ENCODE results near the gene DNAJC15.

The DNAJC15 gene

GRCh38 chr13:43086181-43086580 is 62.8 kb downstream of the DNAJC15 start:
- DNase-seq (ENCODE audit: low read depth, low spot score), result no peak
- peaks cover 12% of the 10 kb centered on the region for H3K9me3 ChIP-seq (ENCODE audit: insufficient read depth, low read length)
- H3K27me3 ChIP-seq (ENCODE audit: insufficient read depth, insufficient read length), result no peaks in the 10 kb centered on the region
- no peaks in the 10 kb centered on the region for H3K4me1 ChIP-seq (ENCODE audit: insufficient read depth, insufficient read length)
- H3K36me3 ChIP-seq (ENCODE audit: insufficient read depth, insufficient read length, low read length), result no peaks in the 10 kb centered on the region
- no peak overlapping the region for H3K4me3 ChIP-seq (ENCODE audit: insufficient read length, low read depth)
- TF ChIP-seq ZNF274 (IDR thresholded peaks at IDR 0.05; ENCODE audit: low read depth, low read length), result no peak
- no peak for TF ChIP-seq YY1 (IDR thresholded peaks at IDR 0.05; ENCODE audit: insufficient read depth, insufficient read length)
- TF ChIP-seq SUZ12 (IDR thresholded peaks at IDR 0.05; ENCODE audit: extremely low read depth, insufficient read depth, insufficient read length), result no peak
- no peak overlapping the region for H3K9ac ChIP-seq (ENCODE audit: insufficient read length, low read depth)

DNA sequence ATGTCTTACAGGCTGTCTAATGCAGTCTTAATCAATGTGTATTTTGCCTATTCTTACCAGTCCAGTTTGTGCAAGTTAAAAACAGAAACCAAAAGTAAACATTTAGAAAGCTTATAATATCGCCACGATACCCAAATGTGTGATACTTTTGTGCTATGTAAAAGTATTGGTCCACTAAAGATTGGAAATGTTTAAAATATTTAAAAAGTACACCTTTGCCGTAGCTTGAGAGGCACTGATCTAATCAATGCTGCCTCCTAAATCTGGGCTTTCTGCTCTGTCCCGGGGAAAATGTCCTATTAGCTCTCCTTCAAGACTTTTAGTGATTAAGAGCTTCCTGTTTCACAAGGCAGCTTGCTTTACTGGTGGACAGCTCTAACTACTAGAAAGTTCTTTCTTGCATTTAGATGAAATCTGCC is 64.7 kb downstream of the DNAJC15 start:
- Histone ChIP-seq H3K9ac (ENCODE audit: insufficient read length, low read depth) (no peak overlapping the region), H3K9me3 (ENCODE audit: insufficient read depth, low read length) (peaks cover 12% of the 10 kb centered on the region), H3K4me3 (ENCODE audit: insufficient read length, low read depth) (no peak overlapping the region), H3K27me3 (ENCODE audit: insufficient read depth, insufficient read length) (no peaks in the 10 kb centered on the region), H3K36me3 (ENCODE audit: insufficient read depth, insufficient read length, low read length) (no peaks in the 10 kb centered on the region), H3K4me1 (ENCODE audit: insufficient read depth, insufficient read length) (no peaks in the 10 kb centered on the region)
- no peak for TF ChIP-seq ZNF274 (IDR thresholded peaks at IDR 0.05; ENCODE audit: low read depth, low read length)
- TF ChIP-seq SUZ12 (IDR thresholded peaks at IDR 0.05; ENCODE audit: extremely low read depth, insufficient read depth, insufficient read length), result no peak
- no peak for TF ChIP-seq YY1 (IDR thresholded peaks at IDR 0.05; ENCODE audit: insufficient read depth, insufficient read length)
- no peak for DNase-seq (ENCODE audit: low read depth, low spot score)

GRCh38 chr13:43089912-43090498 is 66.6 kb downstream of the DNAJC15 start:
- no peaks in the 10 kb centered on the region for H3K36me3 ChIP-seq (ENCODE audit: insufficient read depth, insufficient read length, low read length)
- H3K9me3 ChIP-seq (ENCODE audit: insufficient read depth, low read length), result peaks cover 12% of the 10 kb centered on the region
- no peak for TF ChIP-seq YY1 (IDR thresholded peaks at IDR 0.05; ENCODE audit: insufficient read depth, insufficient read length)
- TF ChIP-seq SUZ12 (IDR thresholded peaks at IDR 0.05; ENCODE audit: extremely low read depth, insufficient read depth, insufficient read length), result no peak
- TF ChIP-seq ZNF274 (IDR thresholded peaks at IDR 0.05; ENCODE audit: low read depth, low read length), result no peak
- H3K9ac ChIP-seq (ENCODE audit: insufficient read length, low read depth), result no peak overlapping the region
- no peaks in the 10 kb centered on the region for H3K4me1 ChIP-seq (ENCODE audit: insufficient read depth, insufficient read length)
- H3K27me3 ChIP-seq (ENCODE audit: insufficient read depth, insufficient read length), result no peaks in the 10 kb centered on the region
- H3K4me3 ChIP-seq (ENCODE audit: insufficient read length, low read depth), result no peak overlapping the region
- no peak for DNase-seq (ENCODE audit: low read depth, low spot score)

DNA sequence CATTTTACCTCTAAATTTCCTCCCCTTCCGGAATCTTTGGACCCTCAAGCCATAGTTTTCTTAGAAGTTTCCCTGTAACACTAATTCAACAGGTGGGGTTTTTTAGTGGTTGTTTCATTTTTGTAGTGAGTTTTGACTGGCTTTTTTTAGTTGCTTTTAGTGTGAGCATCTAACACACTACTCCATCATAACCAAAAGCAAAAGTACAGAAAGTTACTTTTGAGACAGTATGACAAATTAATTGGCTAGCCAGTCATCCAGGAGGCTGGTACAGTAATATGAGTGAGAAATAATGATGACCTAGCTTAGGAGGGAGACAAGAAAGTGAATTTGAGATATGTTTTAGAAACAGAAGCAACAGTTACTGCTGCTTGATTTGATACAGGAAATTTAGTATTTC is 71.5 kb downstream of the DNAJC15 start:
- Histone ChIP-seq H3K9me3 (ENCODE audit: insufficient read depth, low read length) (peaks cover 5% of the 10 kb centered on the region), H3K36me3 (ENCODE audit: insufficient read depth, insufficient read length, low read length) (no peaks in the 10 kb centered on the region), H3K4me1 (ENCODE audit: insufficient read depth, insufficient read length) (no peaks in the 10 kb centered on the region), H3K27me3 (ENCODE audit: insufficient read depth, insufficient read length) (no peaks in the 10 kb centered on the region), H3K9ac (ENCODE audit: insufficient read length, low read depth) (no peak overlapping the region), H3K4me3 (ENCODE audit: insufficient read length, low read depth) (no peak overlapping the region)
- DNase-seq (ENCODE audit: low read depth, low spot score), result no peak
- TF ChIP-seq YY1 (IDR thresholded peaks at IDR 0.05; ENCODE audit: insufficient read depth, insufficient read length) (no peak), ZNF274 (IDR thresholded peaks at IDR 0.05; ENCODE audit: low read depth, low read length) (no peak), SUZ12 (IDR thresholded peaks at IDR 0.05; ENCODE audit: extremely low read depth, insufficient read depth, insufficient read length) (no peak)

GRCh38 chr13:43095771-43096719 is 72.7 kb downstream of the DNAJC15 start:
- Histone ChIP-seq H3K9ac (ENCODE audit: insufficient read length, low read depth) (no peak overlapping the region), H3K4me3 (ENCODE audit: insufficient read length, low read depth) (no peak overlapping the region), H3K36me3 (ENCODE audit: insufficient read depth, insufficient read length, low read length) (no peaks in the 10 kb centered on the region), H3K9me3 (ENCODE audit: insufficient read depth, low read length) (no peaks in the 10 kb centered on the region), H3K4me1 (ENCODE audit: insufficient read depth, insufficient read length) (no peaks in the 10 kb centered on the region), H3K27me3 (ENCODE audit: insufficient read depth, insufficient read length) (no peaks in the 10 kb centered on the region)
- DNase-seq (ENCODE audit: low read depth, low spot score), result no peak
- TF ChIP-seq YY1 (IDR thresholded peaks at IDR 0.05; ENCODE audit: insufficient read depth, insufficient read length), result no peak
- TF ChIP-seq ZNF274 (IDR thresholded peaks at IDR 0.05; ENCODE audit: low read depth, low read length), result no peak
- no peak for TF ChIP-seq SUZ12 (IDR thresholded peaks at IDR 0.05; ENCODE audit: extremely low read depth, insufficient read depth, insufficient read length)

GRCh38 chr13:43100667-43101066 is 77.3 kb downstream of the DNAJC15 start:
- Histone ChIP-seq H3K9ac (ENCODE audit: insufficient read length, low read depth) (no peak overlapping the region), H3K4me1 (ENCODE audit: insufficient read depth, insufficient read length) (no peaks in the 10 kb centered on the region), H3K36me3 (ENCODE audit: insufficient read depth, insufficient read length, low read length) (no peaks in the 10 kb centered on the region), H3K9me3 (ENCODE audit: insufficient read depth, low read length) (no peaks in the 10 kb centered on the region), H3K27me3 (ENCODE audit: insufficient read depth, insufficient read length) (no peaks in the 10 kb centered on the region), H3K4me3 (ENCODE audit: insufficient read length, low read depth) (no peak overlapping the region)
- no peak for DNase-seq (ENCODE audit: low read depth, low spot score)
- TF ChIP-seq ZNF274 (IDR thresholded peaks at IDR 0.05; ENCODE audit: low read depth, low read length) (no peak), SUZ12 (IDR thresholded peaks at IDR 0.05; ENCODE audit: extremely low read depth, insufficient read depth, insufficient read length) (no peak), YY1 (IDR thresholded peaks at IDR 0.05; ENCODE audit: insufficient read depth, insufficient read length) (no peak)

DNA sequence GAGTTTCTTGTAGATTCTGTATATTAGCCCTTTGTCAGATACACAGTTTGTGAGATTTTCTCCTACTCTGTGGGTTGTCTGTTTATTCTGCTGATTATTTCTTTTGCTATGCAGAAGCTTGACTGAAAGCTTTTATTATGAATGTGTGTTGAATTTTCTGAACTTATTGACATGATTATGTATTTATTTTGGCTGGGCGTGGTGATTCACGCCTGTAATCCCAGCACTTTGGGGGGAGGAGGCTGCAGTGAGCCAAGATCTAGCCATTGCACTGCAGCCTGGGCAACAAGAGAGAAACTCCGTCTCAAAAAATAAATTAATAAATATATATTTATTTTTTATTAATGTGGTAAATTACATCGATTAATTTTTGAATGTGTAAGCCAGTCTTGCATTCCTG is 78.9 kb downstream of the DNAJC15 start:
- Histone ChIP-seq H3K9me3 (ENCODE audit: insufficient read depth, low read length) (no peaks in the 10 kb centered on the region), H3K4me1 (ENCODE audit: insufficient read depth, insufficient read length) (no peaks in the 10 kb centered on the region), H3K9ac (ENCODE audit: insufficient read length, low read depth) (no peak overlapping the region), H3K36me3 (ENCODE audit: insufficient read depth, insufficient read length, low read length) (no peaks in the 10 kb centered on the region), H3K27me3 (ENCODE audit: insufficient read depth, insufficient read length) (no peaks in the 10 kb centered on the region), H3K4me3 (ENCODE audit: insufficient read length, low read depth) (no peak overlapping the region)
- DNase-seq (ENCODE audit: low read depth, low spot score), result no peak
- TF ChIP-seq SUZ12 (IDR thresholded peaks at IDR 0.05; ENCODE audit: extremely low read depth, insufficient read depth, insufficient read length) (no peak), YY1 (IDR thresholded peaks at IDR 0.05; ENCODE audit: insufficient read depth, insufficient read length) (no peak), ZNF274 (IDR thresholded peaks at IDR 0.05; ENCODE audit: low read depth, low read length) (no peak)
